ENCODE results near the gene BCL2L2.
A peak's percentile ranks its signal among the peaks of the same experiment; 100 is the strongest.

Gene BCL2L2

DNA sequence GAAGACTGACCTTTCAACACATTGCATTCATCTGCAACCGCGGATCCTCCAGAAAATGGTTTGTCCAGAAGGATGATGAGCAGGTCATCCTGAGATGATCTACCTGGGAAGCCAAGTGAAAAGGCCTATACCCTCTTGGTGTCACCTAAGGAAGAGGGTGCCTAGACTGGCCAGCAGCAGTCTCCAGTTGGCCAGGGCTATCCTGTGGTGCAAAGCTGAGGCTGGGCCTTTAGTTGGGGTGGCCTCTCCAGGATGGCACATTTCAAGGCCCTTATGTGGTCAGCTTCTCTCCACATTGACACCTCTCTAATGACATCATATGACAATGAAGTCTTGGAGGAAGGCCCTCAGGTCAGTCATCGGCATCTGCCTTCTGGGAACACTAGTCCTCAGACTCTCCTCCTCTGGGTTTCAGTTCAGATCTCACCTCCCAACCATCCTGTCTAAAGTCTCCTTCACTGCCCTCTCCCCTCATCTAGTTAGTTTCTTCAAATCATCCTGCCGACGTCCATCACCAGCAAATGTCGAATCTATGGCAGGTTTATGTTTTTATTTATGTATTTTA lies 49.3 kb downstream of the BCL2L2 start:
- no peak for DNase-seq (ENCODE audit: low spot score)

DNA sequence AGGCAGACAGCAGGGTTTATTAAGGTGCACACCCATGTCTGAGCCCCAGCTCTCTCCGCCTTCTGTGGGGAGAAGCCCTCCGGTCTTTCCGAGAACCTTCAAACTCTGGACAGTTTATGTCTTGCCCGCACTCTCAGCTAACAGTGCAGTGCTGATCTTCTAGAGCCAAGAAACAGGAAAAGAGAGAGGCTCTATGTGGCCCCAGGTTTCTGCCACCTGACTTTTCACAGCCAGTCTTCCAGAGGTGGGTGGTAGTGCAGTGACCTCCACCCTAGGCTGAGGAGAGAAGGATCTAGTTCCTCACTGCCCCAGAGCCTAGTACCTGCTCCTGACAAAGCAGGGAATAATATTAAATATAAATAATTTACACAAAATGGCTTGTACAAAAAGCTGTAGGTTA lies 50.0 kb downstream of the BCL2L2 start:
- no peak for DNase-seq (ENCODE audit: low spot score)

- DNase-seq (ENCODE audit: low spot score), result no peak
Measured at GRCh38 chr14:23357261-23357660, 50.6 kb downstream of the BCL2L2 start.

DNA sequence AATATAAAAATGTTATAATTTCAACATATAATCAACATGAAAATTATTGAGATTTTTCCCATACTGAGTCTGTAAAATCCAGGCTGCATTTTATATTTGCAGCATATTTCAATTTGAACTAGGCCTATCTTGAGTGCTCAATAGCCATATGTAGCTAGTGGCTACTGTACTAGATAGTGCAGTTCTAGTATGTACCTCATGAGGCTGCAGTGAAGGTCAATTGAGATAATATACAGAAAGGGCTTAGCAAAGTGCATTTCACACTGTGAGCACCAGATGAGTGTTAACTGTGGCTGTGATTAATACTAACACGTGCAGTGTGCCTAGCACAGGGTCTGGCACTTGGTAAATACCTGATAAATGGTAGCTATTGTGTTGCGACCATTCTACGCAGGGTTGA lies 51.4 kb downstream of the BCL2L2 start:
- DNase-seq (ENCODE audit: low spot score), result no peak

GRCh38 chr14:23358553-23359166 lies 52.0 kb downstream of the BCL2L2 start:
- no peak for DNase-seq (ENCODE audit: low spot score)

DNA sequence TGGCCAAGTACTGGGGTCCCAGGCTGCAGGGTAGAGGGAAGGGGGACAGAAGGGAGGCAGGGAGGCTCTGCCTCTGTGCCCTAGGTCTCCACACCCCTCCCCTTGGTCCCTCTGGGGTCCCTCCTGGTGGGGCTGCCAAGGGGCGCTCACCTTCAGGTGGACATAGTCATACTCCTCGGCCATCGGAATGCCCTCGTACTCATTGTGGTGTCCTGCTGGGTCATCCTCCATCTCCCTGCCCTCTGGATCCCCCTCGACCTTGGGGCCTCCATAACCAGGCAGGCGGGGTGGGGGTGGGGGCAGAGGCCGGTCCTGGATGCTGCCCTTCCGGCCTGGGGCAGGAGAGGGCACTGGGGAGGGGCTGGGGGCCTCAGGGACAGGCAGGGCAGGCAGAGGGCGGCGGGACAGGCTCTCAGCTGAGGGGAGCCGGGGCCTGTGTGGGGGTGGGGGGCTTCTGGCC lies 52.6 kb downstream of the BCL2L2 start:
- DNase-seq (ENCODE audit: low spot score), result no peak

- no peak for DNase-seq (ENCODE audit: low spot score)
Measured at GRCh38 chr14:23359722-23360447, 53.3 kb downstream of the BCL2L2 start.

GRCh38 chr14:23360496-23360895 lies 53.9 kb downstream of the BCL2L2 start:
- DNase-seq (ENCODE audit: low spot score), result peak; percentile 80

GRCh38 chr14:23361320-23361719 lies 54.7 kb downstream of the BCL2L2 start:
- peak; percentile 73 for DNase-seq (ENCODE audit: low spot score)
